GM20431 (cell line): Measurements from ENCODE around the gene APOC4.
"Not testable (repeated sequence)": the region's sequence is repeated elsewhere in the genome, so short reads cannot be mapped to it uniquely, and the experiment has no call there.

Experiments used
- in situ Hi-C: fragments of 300-500 bp; cut with MseI, MboI; formaldehyde crosslinking; loops from one replicate; pipeline ENCODE4 v1.15.0; 2020; ENCODE audit warnings: low sequenced_read_pairs; ENCODE audit not compliant: unreplicated experiment

Gene APOC4, protein sequence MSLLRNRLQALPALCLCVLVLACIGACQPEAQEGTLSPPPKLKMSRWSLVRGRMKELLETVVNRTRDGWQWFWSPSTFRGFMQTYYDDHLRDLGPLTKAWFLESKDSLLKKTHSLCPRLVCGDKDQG

DNA sequence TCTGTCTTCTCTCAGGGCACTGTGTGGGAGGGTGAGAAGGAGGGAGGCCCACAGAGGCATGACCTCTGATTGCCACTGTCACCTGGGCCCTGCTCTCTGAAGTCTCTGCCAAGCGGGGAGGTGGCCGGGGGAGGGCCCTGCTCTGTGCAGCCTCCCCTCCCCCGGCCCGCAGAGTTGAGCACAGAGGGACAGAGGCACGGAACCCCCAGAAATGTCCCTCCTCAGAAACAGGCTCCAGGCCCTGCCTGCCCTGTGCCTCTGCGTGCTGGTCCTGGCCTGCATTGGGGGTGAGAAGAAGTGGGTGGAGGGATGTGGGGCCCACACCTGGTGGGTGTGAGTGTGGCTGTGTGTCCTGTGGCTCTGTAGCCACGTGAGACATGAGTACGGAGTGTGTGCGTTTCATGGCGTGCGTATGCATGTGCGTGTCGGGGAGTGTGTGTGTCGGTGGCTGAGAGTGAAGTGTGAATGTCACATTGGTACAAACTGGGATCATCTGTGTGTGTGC lies at the start of gene APOC4:
TSS of gene APOC4 (plus strand) at position 171 of the 505 bp plus-strand sequence. CDS start at position 212, 41 bp downstream.
- in situ Hi-C loops: no loop called here

DNA sequence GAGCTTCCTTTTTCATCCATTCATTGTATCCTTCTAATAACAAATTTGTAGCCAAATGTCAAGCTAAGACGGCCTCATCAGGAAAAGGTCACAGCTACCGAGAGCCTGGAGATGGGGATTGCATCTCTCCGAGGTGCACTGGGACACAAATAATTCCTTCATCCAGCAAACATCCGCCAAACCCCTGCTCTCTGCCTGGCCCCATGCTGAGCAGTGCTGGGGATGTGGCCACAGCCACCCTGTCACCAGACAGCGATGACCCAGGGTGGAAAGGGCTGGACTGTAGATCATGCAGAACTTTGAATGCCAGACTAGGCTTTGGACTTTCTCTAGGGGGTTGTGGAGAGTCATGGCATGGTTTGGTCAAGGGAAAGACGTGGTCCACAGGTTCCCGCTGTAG lies 49.1 kb upstream of the APOC4 start:
- in situ Hi-C loops: no loop called here

DNA sequence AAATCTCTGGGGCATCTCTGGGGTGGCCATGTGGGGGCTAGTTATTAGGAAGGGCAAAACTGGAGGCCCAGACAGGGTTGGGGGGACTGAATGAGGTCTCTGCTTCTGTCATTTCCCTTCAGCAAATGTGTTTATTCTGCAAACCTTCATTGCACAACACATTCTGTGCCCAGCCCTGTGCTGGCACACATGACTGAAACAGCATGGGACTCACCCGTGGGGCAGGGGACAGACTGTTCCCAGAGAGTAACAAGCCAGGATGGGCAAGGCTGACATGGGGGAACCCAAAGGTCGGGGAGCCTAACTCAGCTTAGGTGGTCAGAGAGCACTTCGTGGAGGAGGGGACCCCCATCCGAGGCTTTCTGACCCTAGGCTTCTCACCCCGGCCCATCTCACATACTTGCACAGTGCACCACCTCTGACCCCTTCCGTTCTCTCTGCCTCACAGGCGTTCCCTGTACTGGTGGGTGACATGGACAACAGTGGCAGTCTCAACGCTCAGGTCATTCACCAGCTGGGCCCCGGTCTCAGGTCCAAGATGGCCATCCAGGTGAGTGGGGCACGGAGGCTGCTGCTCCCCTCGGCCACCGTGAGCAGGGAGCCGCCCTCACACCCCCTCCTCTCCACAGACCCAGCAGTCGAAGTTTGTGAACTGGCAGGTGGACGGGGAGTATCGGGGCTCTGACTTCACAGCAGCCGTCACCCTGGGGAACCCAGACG lies 48.5 kb upstream of the APOC4 start:
- in situ Hi-C loops: no loop called here

DNA sequence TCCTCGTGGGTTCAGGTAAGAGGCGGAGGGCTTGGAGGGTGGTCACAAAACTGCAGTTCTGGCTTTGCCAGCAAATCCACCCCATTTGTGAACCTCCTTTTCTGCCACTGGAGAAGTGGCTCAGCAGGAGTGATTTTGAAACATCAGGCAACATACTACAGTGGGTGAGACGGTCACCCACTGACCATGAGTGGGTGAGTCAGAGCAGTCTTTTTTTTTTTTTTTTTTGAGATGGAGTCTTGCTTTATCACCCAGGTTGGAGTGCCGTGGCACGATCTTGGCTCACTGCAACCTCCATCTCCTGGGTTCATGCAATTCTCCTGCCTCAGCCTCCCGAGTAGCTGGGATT lies 48.0 kb upstream of the APOC4 start:
- in situ Hi-C loops: no loop called here

DNA sequence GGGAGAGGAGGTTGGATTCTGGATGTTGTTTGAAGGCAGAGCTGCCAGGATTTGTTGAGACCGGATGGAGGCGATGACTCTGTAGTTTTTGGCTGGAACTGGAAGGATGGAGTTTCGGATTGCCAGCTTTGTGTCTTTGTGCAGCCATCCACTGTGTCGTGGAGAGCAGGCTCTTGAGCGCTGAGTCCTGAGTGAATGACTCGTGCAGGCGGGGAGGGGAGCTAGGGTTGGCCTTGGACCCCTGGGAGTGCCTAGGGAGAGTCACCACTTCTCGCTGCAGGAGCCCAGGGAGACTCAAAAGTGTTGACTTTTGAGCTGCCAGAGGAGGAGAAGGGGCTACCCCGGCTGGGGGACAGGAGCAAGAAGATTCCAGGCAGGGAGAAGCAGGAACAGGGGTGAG lies 47.1 kb upstream of the APOC4 start:
- in situ Hi-C loops: no loop called here

DNA sequence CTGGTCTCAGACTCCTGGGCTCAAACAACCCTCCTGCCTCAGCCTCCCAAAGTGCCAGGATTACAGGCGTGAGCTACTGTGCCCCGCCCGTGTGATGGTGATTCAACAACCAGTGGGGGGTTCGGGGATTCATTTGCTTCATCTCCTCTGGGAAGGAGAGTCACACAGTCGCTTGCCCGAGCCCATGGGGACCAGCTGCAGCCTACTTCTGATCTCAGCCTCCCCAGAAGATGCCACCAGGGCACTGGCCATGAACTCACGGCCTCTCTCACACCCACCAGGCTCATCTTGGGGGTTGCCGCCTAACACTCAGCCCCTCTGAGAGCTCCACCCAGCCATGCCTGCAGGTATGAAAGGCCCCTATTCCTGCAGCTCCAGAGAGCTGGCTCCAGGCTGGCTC lies 44.2 kb upstream of the APOC4 start:
- in situ Hi-C loops: no loop called here

DNA sequence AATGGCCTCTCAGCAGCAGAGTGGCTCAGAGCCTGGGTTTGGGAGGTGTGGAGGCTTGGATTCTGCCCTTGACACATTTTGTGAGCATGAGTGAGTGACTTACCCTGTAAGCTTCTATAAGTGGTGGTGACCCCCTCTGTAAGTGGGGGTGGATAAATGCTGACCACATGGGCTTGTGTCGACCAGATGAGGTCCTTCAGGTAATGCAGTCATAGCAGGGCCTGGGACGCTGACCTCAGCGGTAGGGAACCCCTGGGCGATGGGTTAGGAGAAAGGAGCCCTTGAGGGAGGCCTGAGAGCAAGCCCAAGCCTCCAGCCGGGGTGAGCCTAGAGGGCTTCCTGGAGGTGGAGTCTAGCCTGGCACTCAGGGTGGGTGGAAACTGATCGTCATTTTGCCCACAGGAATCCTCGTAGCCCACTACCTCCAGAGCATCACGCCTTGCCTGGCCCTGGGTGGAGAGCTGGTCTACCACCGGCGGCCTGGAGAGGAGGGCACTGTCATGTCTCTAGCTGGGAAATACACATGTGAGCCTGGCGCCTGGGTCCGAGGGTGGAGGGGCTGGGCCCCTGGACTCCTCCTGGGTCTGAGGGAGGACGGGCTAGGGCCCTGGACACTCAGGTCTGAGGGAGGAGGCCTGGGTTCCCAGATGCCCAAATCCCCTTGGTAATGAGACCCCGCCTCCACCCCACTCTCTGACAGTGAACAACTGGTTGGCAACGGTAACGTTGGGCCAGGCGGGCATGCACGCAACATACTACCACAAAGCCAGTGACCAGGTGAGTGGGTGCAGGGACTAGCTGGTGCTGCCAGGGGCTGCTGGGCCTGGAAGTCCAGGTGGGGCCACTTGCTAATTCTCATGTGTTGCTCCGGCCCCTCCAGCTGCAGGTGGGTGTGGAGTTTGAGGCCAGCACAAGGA lies 41.5 kb upstream of the APOC4 start:
- in situ Hi-C loops: loop anchor here (10.0 kb wide), 1 partner anchor 54 kb away; the partner anchor contains the start of gene CLPTM1

DNA sequence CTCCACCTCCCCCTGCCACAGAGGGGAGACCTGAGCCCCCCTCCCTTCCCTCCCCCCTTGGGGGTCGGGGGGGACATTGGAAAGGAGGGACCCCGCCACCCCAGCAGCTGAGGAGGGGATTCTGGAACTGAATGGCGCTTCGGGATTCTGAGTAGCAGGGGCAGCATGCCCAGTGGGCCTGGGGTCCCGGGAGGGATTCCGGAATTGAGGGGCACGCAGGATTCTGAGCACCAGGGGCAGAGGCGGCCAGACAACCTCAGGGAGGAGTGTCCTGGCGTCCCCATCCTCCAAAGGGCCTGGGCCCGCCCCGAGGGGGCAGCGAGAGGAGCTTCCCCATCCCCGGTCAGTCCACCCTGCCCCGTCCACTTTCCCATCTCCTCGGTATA lies 38.8 kb upstream of the APOC4 start:
- in situ Hi-C loops: loop anchor here (10.0 kb wide), 1 partner anchor 52 kb away; the partner anchor contains the start of gene CLPTM1

DNA sequence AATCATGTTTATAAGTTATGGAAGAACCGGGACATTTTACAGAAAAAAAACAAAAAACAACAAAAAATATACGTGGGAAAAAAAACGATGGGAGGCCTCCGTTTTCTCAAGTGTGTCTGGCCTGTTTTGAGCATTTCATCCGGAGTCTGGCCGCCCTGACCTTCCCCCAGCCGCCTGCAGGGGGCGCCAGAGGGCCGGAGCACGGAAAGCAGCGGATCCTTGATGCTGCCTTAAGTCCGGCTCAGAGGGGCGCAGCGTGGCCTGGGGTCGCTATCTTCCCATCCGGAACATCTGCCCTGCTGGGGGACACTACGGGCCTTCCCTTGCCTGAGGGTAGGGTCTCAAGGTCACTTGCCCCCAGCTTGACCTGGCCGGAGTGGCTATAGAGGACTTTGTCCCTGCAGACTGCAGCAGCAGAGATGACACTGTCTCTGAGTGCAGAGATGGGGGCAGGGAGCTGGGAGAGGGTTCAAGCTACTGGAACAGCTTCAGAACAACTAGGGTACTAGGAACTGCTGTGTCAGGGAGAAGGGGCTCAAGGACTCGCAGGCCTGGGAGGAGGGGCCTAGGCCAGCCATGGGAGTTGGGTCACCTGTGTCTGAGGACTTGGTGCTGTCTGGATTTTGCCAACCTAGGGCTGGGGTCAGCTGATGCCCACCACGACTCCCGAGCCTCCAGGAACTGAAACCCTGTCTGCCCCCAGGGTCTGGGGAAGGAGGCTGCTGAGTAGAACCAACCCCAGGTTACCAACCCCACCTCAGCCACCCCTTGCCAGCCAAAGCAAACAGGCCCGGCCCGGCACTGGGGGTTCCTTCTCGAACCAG lies 38.2 kb upstream of the APOC4 start:
- in situ Hi-C loops: loop anchor here (10.0 kb wide), 1 partner anchor 51 kb away; the partner anchor contains the start of gene CLPTM1

DNA sequence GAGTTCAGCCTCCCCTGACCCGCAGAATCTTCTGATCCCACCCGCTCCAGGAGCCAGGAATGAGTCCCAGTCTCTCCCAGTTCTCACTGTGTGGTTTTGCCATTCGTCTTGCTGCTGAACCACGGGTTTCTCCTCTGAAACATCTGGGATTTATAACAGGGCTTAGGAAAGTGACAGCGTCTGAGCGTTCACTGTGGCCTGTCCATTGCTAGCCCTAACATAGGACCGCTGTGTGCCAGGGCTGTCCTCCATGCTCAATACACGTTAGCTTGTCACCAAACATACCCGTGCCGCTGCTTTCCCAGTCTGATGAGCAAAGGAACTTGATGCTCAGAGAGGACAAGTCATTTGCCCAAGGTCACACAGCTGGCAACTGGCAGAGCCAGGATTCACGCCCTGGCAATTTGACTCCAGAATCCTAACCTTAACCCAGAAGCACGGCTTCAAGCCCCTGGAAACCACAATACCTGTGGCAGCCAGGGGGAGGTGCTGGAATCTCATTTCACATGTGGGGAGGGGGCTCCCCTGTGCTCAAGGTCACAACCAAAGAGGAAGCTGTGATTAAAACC lies 37.5 kb upstream of the APOC4 start:
- in situ Hi-C loops: loop anchor here (10.0 kb wide), 1 partner anchor 50 kb away; the partner anchor contains the start of gene CLPTM1

DNA sequence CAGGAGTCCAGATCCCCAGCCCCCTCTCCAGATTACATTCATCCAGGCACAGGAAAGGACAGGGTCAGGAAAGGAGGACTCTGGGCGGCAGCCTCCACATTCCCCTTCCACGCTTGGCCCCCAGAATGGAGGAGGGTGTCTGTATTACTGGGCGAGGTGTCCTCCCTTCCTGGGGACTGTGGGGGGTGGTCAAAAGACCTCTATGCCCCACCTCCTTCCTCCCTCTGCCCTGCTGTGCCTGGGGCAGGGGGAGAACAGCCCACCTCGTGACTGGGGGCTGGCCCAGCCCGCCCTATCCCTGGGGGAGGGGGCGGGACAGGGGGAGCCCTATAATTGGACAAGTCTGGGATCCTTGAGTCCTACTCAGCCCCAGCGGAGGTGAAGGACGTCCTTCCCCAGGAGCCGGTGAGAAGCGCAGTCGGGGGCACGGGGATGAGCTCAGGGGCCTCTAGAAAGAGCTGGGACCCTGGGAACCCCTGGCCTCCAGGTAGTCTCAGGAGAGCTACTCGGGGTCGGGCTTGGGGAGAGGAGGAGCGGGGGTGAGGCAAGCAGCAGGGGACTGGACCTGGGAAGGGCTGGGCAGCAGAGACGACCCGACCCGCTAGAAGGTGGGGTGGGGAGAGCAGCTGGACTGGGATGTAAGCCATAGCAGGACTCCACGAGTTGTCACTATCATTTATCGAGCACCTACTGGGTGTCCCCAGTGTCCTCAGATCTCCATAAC lies 36.4 kb upstream of the APOC4 start, which contains the start of gene APOE:
TSS of gene APOE (plus strand) at position 360 of the 724 bp plus-strand sequence. CDS start 829 bp downstream, outside the sequence.
- in situ Hi-C loops: loop anchor here (10.0 kb wide), 1 partner anchor 49 kb away; the partner anchor contains the start of gene CLPTM1

DNA sequence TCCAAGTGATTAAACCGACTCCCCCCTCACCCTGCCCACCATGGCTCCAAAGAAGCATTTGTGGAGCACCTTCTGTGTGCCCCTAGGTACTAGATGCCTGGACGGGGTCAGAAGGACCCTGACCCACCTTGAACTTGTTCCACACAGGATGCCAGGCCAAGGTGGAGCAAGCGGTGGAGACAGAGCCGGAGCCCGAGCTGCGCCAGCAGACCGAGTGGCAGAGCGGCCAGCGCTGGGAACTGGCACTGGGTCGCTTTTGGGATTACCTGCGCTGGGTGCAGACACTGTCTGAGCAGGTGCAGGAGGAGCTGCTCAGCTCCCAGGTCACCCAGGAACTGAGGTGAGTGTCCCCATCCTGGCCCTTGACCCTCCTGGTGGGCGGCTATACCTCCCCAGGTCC lies 34.4 kb upstream of the APOC4 start:
- in situ Hi-C loops: loop anchor here (10.0 kb wide), 1 partner anchor 47 kb away; the partner anchor contains the start of gene CLPTM1

DNA sequence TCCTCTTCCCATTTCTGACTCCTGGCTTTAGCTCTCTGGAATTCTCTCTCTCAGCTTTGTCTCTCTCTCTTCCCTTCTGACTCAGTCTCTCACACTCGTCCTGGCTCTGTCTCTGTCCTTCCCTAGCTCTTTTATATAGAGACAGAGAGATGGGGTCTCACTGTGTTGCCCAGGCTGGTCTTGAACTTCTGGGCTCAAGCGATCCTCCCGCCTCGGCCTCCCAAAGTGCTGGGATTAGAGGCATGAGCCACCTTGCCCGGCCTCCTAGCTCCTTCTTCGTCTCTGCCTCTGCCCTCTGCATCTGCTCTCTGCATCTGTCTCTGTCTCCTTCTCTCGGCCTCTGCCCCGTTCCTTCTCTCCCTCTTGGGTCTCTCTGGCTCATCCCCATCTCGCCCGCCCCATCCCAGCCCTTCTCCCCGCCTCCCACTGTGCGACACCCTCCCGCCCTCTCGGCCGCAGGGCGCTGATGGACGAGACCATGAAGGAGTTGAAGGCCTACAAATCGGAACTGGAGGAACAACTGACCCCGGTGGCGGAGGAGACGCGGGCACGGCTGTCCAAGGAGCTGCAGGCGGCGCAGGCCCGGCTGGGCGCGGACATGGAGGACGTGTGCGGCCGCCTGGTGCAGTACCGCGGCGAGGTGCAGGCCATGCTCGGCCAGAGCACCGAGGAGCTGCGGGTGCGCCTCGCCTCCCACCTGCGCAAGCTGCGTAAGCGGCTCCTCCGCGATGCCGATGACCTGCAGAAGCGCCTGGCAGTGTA lies 33.8 kb upstream of the APOC4 start:
- in situ Hi-C loops: loop anchor here (10.0 kb wide), 1 partner anchor 47 kb away; the partner anchor contains the start of gene CLPTM1

DNA sequence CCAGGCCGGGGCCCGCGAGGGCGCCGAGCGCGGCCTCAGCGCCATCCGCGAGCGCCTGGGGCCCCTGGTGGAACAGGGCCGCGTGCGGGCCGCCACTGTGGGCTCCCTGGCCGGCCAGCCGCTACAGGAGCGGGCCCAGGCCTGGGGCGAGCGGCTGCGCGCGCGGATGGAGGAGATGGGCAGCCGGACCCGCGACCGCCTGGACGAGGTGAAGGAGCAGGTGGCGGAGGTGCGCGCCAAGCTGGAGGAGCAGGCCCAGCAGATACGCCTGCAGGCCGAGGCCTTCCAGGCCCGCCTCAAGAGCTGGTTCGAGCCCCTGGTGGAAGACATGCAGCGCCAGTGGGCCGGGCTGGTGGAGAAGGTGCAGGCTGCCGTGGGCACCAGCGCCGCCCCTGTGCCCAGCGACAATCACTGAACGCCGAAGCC lies 33.2 kb upstream of the APOC4 start:
- in situ Hi-C loops: loop anchor here (10.0 kb wide), 1 partner anchor 46 kb away; the partner anchor contains the start of gene CLPTM1

DNA sequence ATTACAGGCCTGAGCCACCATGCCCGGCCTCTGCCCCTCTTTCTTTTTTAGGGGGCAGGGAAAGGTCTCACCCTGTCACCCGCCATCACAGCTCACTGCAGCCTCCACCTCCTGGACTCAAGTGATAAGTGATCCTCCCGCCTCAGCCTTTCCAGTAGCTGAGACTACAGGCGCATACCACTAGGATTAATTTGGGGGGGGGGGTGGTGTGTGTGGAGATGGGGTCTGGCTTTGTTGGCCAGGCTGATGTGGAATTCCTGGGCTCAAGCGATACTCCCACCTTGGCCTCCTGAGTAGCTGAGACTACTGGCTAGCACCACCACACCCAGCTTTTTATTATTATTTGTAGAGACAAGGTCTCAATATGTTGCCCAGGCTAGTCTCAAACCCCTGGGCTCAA lies 32.3 kb upstream of the APOC4 start:
- in situ Hi-C loops: loop anchor here (10.0 kb wide), 1 partner anchor 45 kb away; the partner anchor contains the start of gene CLPTM1

DNA sequence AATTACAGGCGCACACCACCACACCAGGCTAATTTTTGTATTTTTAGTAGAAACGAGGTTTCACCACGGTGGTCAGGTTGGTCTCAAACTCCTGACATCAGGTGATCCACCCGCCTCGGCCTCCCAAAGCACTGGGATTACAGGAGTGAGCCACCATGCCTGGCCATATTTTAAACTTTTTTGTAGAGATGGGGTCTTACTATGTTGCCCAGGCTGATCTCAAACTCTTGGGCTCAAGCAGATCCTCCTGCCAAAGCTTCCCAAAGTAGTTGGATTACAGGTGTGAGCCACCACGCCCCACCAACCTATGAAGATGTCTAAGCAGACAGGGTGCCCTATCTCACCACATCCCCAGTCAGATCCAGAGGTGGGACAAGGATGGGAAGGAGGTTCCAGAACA lies 30.1 kb upstream of the APOC4 start:
- in situ Hi-C loops: not testable (repeated sequence)

DNA sequence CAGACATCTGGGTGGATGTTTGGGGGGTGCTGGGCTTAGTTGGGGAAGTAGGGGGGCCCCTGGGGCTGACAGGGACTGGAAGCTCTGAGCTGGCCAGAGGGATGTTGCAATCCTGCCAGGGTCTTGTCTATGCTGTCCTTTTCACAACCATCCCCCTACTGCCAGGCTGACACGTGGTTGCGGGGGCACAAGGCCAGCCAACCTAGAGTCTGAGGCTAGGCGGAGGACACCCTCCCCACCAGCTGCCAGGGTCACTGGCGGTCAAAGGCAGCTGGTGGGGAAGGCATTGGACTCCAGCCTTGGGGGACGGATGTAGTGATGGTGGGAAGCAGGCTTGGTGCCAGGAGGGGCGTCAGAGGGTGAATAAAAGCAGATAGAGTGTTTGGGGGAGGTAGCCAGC lies 29.2 kb upstream of the APOC4 start:
- in situ Hi-C loops: no loop called here
